ENCODE measurements around the gene STEAP2.

DNA sequence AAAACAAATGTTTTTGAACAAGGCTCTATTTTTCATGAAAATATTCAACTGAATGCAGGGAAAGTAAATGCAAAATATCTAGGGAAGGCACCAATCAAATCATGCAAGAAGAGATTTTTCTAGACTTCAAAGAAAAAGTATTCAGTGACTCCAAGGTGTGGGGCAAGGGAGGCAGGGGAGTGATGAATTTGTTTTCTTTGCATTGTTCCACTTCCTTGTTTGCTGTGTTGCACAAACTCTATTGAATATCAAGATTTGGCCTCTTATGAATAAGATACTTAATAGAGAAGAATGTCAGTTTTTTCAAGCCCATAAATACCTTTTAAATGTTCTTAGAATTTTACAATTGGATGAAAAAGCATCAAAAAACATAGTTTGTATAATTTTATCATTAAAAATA lies 30.9 kb upstream of the STEAP2 start:
- TF ChIP-seq EP300 (IDR thresholded peaks at IDR 0.05), result no peak
- TF ChIP-seq, protein P1, sequence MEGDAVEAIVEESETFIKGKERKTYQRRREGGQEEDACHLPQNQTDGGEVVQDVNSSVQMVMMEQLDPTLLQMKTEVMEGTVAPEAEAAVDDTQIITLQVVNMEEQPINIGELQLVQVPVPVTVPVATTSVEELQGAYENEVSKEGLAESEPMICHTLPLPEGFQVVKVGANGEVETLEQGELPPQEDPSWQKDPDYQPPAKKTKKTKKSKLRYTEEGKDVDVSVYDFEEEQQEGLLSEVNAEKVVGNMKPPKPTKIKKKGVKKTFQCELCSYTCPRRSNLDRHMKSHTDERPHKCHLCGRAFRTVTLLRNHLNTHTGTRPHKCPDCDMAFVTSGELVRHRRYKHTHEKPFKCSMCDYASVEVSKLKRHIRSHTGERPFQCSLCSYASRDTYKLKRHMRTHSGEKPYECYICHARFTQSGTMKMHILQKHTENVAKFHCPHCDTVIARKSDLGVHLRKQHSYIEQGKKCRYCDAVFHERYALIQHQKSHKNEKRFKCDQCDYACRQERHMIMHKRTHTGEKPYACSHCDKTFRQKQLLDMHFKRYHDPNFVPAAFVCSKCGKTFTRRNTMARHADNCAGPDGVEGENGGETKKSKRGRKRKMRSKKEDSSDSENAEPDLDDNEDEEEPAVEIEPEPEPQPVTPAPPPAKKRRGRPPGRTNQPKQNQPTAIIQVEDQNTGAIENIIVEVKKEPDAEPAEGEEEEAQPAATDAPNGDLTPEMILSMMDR (IDR thresholded peaks at IDR 0.05), result no peak
- TF ChIP-seq POLR2AphosphoS5 (IDR thresholded peaks at IDR 0.05), result no peak
- no peak for TF ChIP-seq POLR2A (IDR thresholded peaks at IDR 0.05)

All from sigmoid colon (tissue), 4 donors.